Stomach (tissue), 9 donors: ENCODE results near the gene NXN. TPM values are rescaled to one million over a fixed set of nuclear protein-coding genes. Genes with fewer than 3 reads are reported as not detected.

Experiments
- DNase-seq, 2 donors: peaks; one replicate each; pipeline versions ENCODE4 v3.0.0 to v3.0.0-alpha.2; 2013 to 2019
- H3K27ac ChIP-seq, 5 donors: fragments of 200-600 bp in 4 of 5; sonication (generic) in 4 of 5; one replicate each; pipeline ENCODE4 v1.5.1; 2013 to 2019; ENCODE audit warnings: mild to moderate bottlenecking in 1 of 5, moderate library complexity in 1 of 5
- H3K27me3 ChIP-seq, 3 donors: fragments of 200-600 bp; sonication (generic); one replicate each; pipeline ENCODE4 v1.5.1; 2017 to 2019; ENCODE audit warnings: mixed run types in 1 of 3
- H3K36me3 ChIP-seq, 4 donors: fragments of 200-600 bp; sonication (generic); 1 replicate in 3 of 4; 2 replicates in 1 of 4; pipeline ENCODE4 v1.5.1; 2016 to 2019
- H3K4me1 ChIP-seq, 4 donors: fragments of 200-600 bp; sonication (generic); one replicate each; pipeline ENCODE4 v1.5.1; 2016 to 2019
- H3K4me3 ChIP-seq, 4 donors: fragments of 200-600 bp; sonication (generic) in 3 of 4; one replicate each; pipeline ENCODE4 v1.5.1; 2016 to 2019; ENCODE audit warnings: mild to moderate bottlenecking in 1 of 4
- H3K9me3 ChIP-seq, 4 donors: fragments of 200-600 bp; sonication (generic); one replicate each; pipeline ENCODE4 v1.5.1; 2016 to 2019
- CTCF ChIP-seq, 7 experiments: fragments of 450-650 bp in 4 of 7; fragments of 200-600 bp in 3 of 7; sonication (generic) in 3 of 7; IDR thresholded peaks; one replicate each; pipeline ENCODE4 v1.5.1; 2016 to 2019; ENCODE audit warnings: antibody characterized with exemption in 7 of 7, control low read depth in 2 of 7, mild to moderate bottlenecking in 1 of 7
- EP300 ChIP-seq: sonication (generic); formaldehyde crosslinking; IDR thresholded peaks from one replicate; pipeline ENCODE4 v1.6.1; 2017; ENCODE audit warnings: antibody characterized with exemption
- POLR2A ChIP-seq, 4 donors: fragments of 450-650 bp; IDR thresholded peaks; one replicate each; pipeline ENCODE4 v1.6.1; 2016; ENCODE audit warnings: antibody characterized with exemption in 4 of 4, control low read depth in 2 of 4, mild to moderate bottlenecking in 1 of 4, moderate library complexity in 1 of 4
- POLR2AphosphoS5 ChIP-seq, 3 donors: sonication (generic); formaldehyde crosslinking; IDR thresholded peaks; one replicate each; pipeline ENCODE4 v1.6.1; 2016; ENCODE audit warnings: antibody characterized with exemption in 3 of 3
- WGBS, 5 donors: extraction: QIAGEN DNeasy Blood & Tissue Kit in 3 of 5; methylation state at CpG; one replicate each; pipeline versions ENCODE4 v1.1.5 to v1.1.7; 2013 to 2018; 5-methylcytosine and 5-hydroxymethylcytosine counted together
- intact Hi-C: fragments of 100-400 bp; cut with DNase I; formaldehyde crosslinking; loops from one replicate; pipeline ENCODE4 v1.15.1; 2023; ENCODE audit warnings: low total_unique reads
- polyA plus RNA-seq, 3 donors: library from polyadenylated mRNA; stranded (reverse); fragments of 200-250 nt; gene quantifications; one replicate each; pipeline ENCODE4 v1.2.3, GENCODE V29; 2013
- total RNA-seq, 5 donors: library from RNA; depleted of rRNA; stranded (reverse); fragments of >200 nt; gene quantifications; one replicate each; pipeline versions ENCODE4 v1.1.0 to v1.2.3, GENCODE V29; 2014 to 2016
- donor health status: healthy with polysubstance abuse.
- donor health status: Bipolar disorder and iron deficiency.
- donor health status: healthy.

The NXN gene
- total and polyA plus RNA-seq, 8 donors = 17.9 to 47.8 (median 25.1) TPM

- intact Hi-C loops = no loop called here
- no peak for DNase-seq
- Histone ChIP-seq H3K36me3 (peaks cover 8 to 48% (median 28%) of the 10 kb centered on the region in 4 donors), H3K4me1 (peaks cover 11 to 30% (median 20%) of the 10 kb centered on the region in 4 donors), H3K4me3 (no peak overlapping the region), H3K27me3 (no peaks in the 10 kb centered on the region), H3K27ac (peak overlapping the region in 2 of 5 donors; percentile 35 to 40), H3K9me3 (no peaks in the 10 kb centered on the region)
- WGBS, 5 donors = 78 to 85% (median 85%) methylated on average over 15 of the region's 15 CpGs
- TF ChIP-seq EP300 (no peak), POLR2A (IDR thresholded peaks at IDR 0.05) (no peak), CTCF (IDR thresholded peaks at IDR 0.05) (no peak), POLR2AphosphoS5 (IDR thresholded peaks at IDR 0.05) (no peak)
These were observed 183.0 kb downstream of the NXN start for GRCh38 chr17:796609-797008.

GRCh38 chr17:795721-796120, 183.9 kb downstream of the NXN start:
- H3K36me3 ChIP-seq = peaks cover 9 to 48% (median 33%) of the 10 kb centered on the region in 4 donors
- no peaks in the 10 kb centered on the region for H3K9me3 ChIP-seq
- no peaks in the 10 kb centered on the region for H3K27me3 ChIP-seq
- no peak for TF ChIP-seq POLR2AphosphoS5 (IDR thresholded peaks at IDR 0.05)
- no peak for TF ChIP-seq POLR2A (IDR thresholded peaks at IDR 0.05)
- WGBS, 5 donors = 78 to 89% (median 82%) methylated on average over 9 of the region's 9 CpGs
- H3K27ac ChIP-seq = peak overlapping the region in 4 of 5 donors; percentile 67 to 85 (median 72)
- no peak for DNase-seq
- intact Hi-C loops = loop anchor here (2.0 kb wide), 1 partner anchor 187 kb away; no protein-coding TSS in a partner anchor
- peaks cover 11 to 34% (median 20%) of the 10 kb centered on the region in 4 donors for H3K4me1 ChIP-seq
- H3K4me3 ChIP-seq = no peak overlapping the region

- Histone ChIP-seq H3K36me3 (peaks cover 9 to 45% (median 30%) of the 10 kb centered on the region in 4 donors), H3K9me3 (no peaks in the 10 kb centered on the region), H3K27ac (peak overlapping the region; percentile 53 to 85 (median 67)), H3K4me3 (peak overlapping the region; percentile 19 to 39 (median 29)), H3K27me3 (no peaks in the 10 kb centered on the region), H3K4me1 (peaks cover 11 to 36% (median 20%) of the 10 kb centered on the region in 4 donors)
- intact Hi-C loops = loop anchor here (2.0 kb wide), 1 partner anchor 188 kb away; no protein-coding TSS in a partner anchor
- TF ChIP-seq EP300 = peak; percentile 2
- no peak for TF ChIP-seq POLR2A (IDR thresholded peaks at IDR 0.05)
- no peak for TF ChIP-seq CTCF (IDR thresholded peaks at IDR 0.05)
- WGBS, 5 donors = 52 to 70% (median 61%) methylated on average over 14 of the region's 14 CpGs
- DNase-seq = no peak
These were observed 184.3 kb downstream of the NXN start for GRCh38 chr17:795276-795675.

- H3K9me3 ChIP-seq = no peaks in the 10 kb centered on the region
- peak; percentile 92 for DNase-seq
- intact Hi-C loops = loop anchor here (2.0 kb wide), 1 partner anchor 188 kb away; no protein-coding TSS in a partner anchor
- peak overlapping the region; percentile 19 to 39 (median 29) for H3K4me3 ChIP-seq
- H3K4me1 ChIP-seq = peaks cover 11 to 39% (median 22%) of the 10 kb centered on the region in 4 donors
- H3K27ac ChIP-seq = peak overlapping the region; percentile 53 to 85 (median 67)
- 4 to 18% (median 10%) methylated on average over 18 of the region's 18 CpGs for WGBS, 5 donors
- peak in 6 of 7 experiments; percentile 40 to 93 (median 78) for TF ChIP-seq CTCF (IDR thresholded peaks at IDR 0.05)
- peak; percentile 22 to 83 (median 62) for TF ChIP-seq POLR2AphosphoS5 (IDR thresholded peaks at IDR 0.05)
- TF ChIP-seq POLR2A (IDR thresholded peaks at IDR 0.05) = no peak
- H3K27me3 ChIP-seq = no peaks in the 10 kb centered on the region
- peaks cover 9 to 45% (median 30%) of the 10 kb centered on the region in 4 donors for H3K36me3 ChIP-seq
These were observed 184.7 kb downstream of the NXN start for GRCh38 chr17:794876-795275.

GRCh38 chr17:792277-792676, 187.3 kb downstream of the NXN start:
- Histone ChIP-seq H3K27ac (peak overlapping the region in 2 of 5 donors; percentile 46 to 55), H3K4me1 (peaks cover 12 to 41% (median 33%) of the 10 kb centered on the region in 4 donors), H3K36me3 (peaks cover 16 to 60% (median 52%) of the 10 kb centered on the region in 4 donors), H3K4me3 (no peak overlapping the region), H3K27me3 (no peaks in the 10 kb centered on the region), H3K9me3 (no peaks in the 10 kb centered on the region)
- WGBS, 5 donors = 56 to 73% (median 66%) methylated on average over 9 of the region's 9 CpGs
- intact Hi-C loops = no loop called here
- DNase-seq = peak in 1 of 2 donors; percentile 39
- TF ChIP-seq CTCF (IDR thresholded peaks at IDR 0.05) (no peak), POLR2A (IDR thresholded peaks at IDR 0.05) (no peak), POLR2AphosphoS5 (IDR thresholded peaks at IDR 0.05) (peak in 1 of 3 donors; percentile 28)
